GM12878 (cell line): ENCODE data around the gene RNF150. TPM values are rescaled to one million over a fixed set of nuclear protein-coding genes. Genes with fewer than 3 reads are reported as not detected.

Source experiments
- ATAC-seq: fragments of 200-7000 bp; cut with Tn5 transposase; 3 replicates; pipeline ENCODE4 v1.9.1; 2020; ENCODE audit warnings: mild to moderate bottlenecking, moderate library complexity
- BruUV-seq: library from RNA; stranded (reverse); fragments of 400-500 nt; replicated peaks from 2 replicates; lab custom pipeline; 2021; lab: Mats Ljungman, UMichigan
- CTCF ChIA-PET: fragments of 300-600 bp; sonication (Branson Sonifier 250); formaldehyde crosslinking; extraction: SDS; loops from one replicate; lab custom pipeline; 2021; ENCODE audit warnings: inconsistent platforms; lab: Yijun Ruan, JAX
- POLR2A ChIA-PET: fragments of 350-600 bp; formaldehyde crosslinking; extraction: SDS; loops from one replicate; lab custom pipeline; 2021; ENCODE audit warnings: inconsistent platforms; lab: Charles Lee
- RAD21 ChIA-PET: fragments of 300-600 bp; sonication (Branson Sonifier 250); formaldehyde crosslinking; loops from one replicate; lab custom pipeline; 2023; ENCODE audit warnings: antibody characterized with exemption; ENCODE audit not compliant: unreplicated experiment; lab: Charles Lee
- SMC1A ChIA-PET: fragments of 300-600 bp; sonication (Branson Sonifier 250); formaldehyde crosslinking; loops from one replicate; lab custom pipeline; 2023; ENCODE audit not compliant: unreplicated experiment, uncharacterized antibody; lab: Charles Lee
- DNase-seq: peaks from one replicate; pipeline ENCODE4 v3.0.0-alpha.2; 2011; ENCODE audit warnings: low read depth, low spot score
- FAIRE-seq: peaks from 3 replicates; lab custom pipeline; 2011; peaks lifted over from hg19 to GRCh38; lab: Jason Lieb, UNC
- H2AFZ ChIP-seq: 2 replicates; pipeline ENCODE4 v1.6.0; 2011; ENCODE audit warnings: low read depth, low read length, control low read depth; ENCODE audit not compliant: control insufficient read depth
- H3K27ac ChIP-seq: 2 replicates; pipeline ENCODE4 v1.5.1; 2011; ENCODE audit warnings: control low read depth; ENCODE audit not compliant: control insufficient read depth, insufficient read depth
- H3K27me3 ChIP-seq, 2 experiments: replicated peaks in 1 of 2; 2 replicates each; pipeline versions ENCODE4 v1.6.0 to v1.6.1; 2011; ENCODE audit warnings: low read length in 1 of 2; ENCODE audit not compliant: control insufficient read depth in 2 of 2, insufficient read depth in 2 of 2
- H3K36me3 ChIP-seq, 2 experiments: 2 replicates each; pipeline ENCODE4 v1.5.1; 2011; ENCODE audit warnings: low read length in 1 of 2; ENCODE audit not compliant: control insufficient read depth in 2 of 2, insufficient read depth in 2 of 2
- H3K4me1 ChIP-seq: 2 replicates; pipeline ENCODE4 v1.6.1; 2011; ENCODE audit warnings: mild to moderate bottlenecking, low read length, moderate library complexity, mixed read lengths; ENCODE audit not compliant: control insufficient read depth, insufficient read depth
- H3K4me2 ChIP-seq: 2 replicates; pipeline ENCODE4 v1.6.0; 2011; ENCODE audit warnings: control low read depth; ENCODE audit not compliant: control insufficient read depth, insufficient read depth
- H3K4me3 ChIP-seq: fragments of 200-600 bp; sonication (generic); 2 replicates; pipeline ENCODE4 v1.5.1; 2016
- H3K79me2 ChIP-seq: 2 replicates; pipeline ENCODE4 v1.6.0; 2011; ENCODE audit warnings: low read length; ENCODE audit not compliant: control insufficient read depth, insufficient read depth
- H3K9ac ChIP-seq: 2 replicates; pipeline ENCODE4 v1.8.0; 2011; ENCODE audit warnings: low read length, control low read depth, mixed read lengths; ENCODE audit not compliant: control insufficient read depth, insufficient read depth
- H3K9me3 ChIP-seq: replicated peaks from 3 replicates; pipeline ENCODE4 v1.5.1; 2011; ENCODE audit warnings: mild to moderate bottlenecking, low read length; ENCODE audit not compliant: control insufficient read depth, insufficient read depth
- H4K20me1 ChIP-seq: 2 replicates; pipeline ENCODE4 v1.6.0; 2011; ENCODE audit not compliant: control insufficient read depth, insufficient read depth
- ATF3 ChIP-seq: IDR thresholded peaks from 2 replicates; pipeline ENCODE4 v1.6.1; 2011; ENCODE audit warnings: low read depth, mild to moderate bottlenecking, low read length, moderate library complexity, borderline replicate concordance; ENCODE audit errors: extremely low read depth
- EED ChIP-seq: sonication (generic); IDR thresholded peaks from 2 replicates; pipeline ENCODE4 v1.6.1; 2016; ENCODE audit warnings: antibody characterized with exemption, low read depth
- GATAD2B ChIP-seq: fragments of 450-650 bp; conservative IDR thresholded peaks from 2 replicates; pipeline ENCODE4 v1.6.1; 2017; ENCODE audit warnings: low read depth, mild to moderate bottlenecking, moderate library complexity
- HDAC6 ChIP-seq: fragments of 200-600 bp; sonication (generic); IDR thresholded peaks from one replicate; pipeline ENCODE4 v1.8.0; 2017; ENCODE audit warnings: antibody characterized with exemption; ENCODE audit not compliant: unreplicated experiment
- IRF4 ChIP-seq: IDR thresholded peaks from 2 replicates; pipeline ENCODE4 v1.6.1; 2011; ENCODE audit warnings: low read depth, low read length
- MXI1 ChIP-seq: fragments of 150-350 bp; IDR thresholded peaks from 2 replicates; pipeline ENCODE4 v1.6.1; 2011; ENCODE audit warnings: low read depth, mild to moderate bottlenecking, inconsistent platforms, low read length, improper control_type of control experiment
- MYB ChIP-seq: fragments of 150-350 bp; IDR thresholded peaks from 2 replicates; pipeline ENCODE4 v1.6.1; 2014; ENCODE audit warnings: mild to moderate bottlenecking, low read depth, low read length, borderline replicate concordance
- POLR2AphosphoS5 ChIP-seq: IDR thresholded peaks from 2 replicates; pipeline ENCODE4 v1.6.1; 2011; ENCODE audit warnings: mild to moderate bottlenecking, low read length, inconsistent platforms
- RAD21 ChIP-seq: IDR thresholded peaks from 2 replicates; pipeline ENCODE4 v1.6.1; 2011; ENCODE audit warnings: mild to moderate bottlenecking, low read depth, low read length, moderate library complexity; ENCODE audit not compliant: insufficient read depth
- RB1 ChIP-seq: fragments of 450-650 bp; formaldehyde crosslinking; IDR thresholded peaks from 2 replicates; pipeline ENCODE4 v1.6.1; 2017; ENCODE audit warnings: mild to moderate bottlenecking, borderline replicate concordance
- SREBF2 ChIP-seq: IDR thresholded peaks from 2 replicates; pipeline ENCODE4 v1.6.1; 2012; ENCODE audit warnings: mild to moderate bottlenecking, low read length
- WRNIP1 ChIP-seq: IDR thresholded peaks from 2 replicates; pipeline ENCODE4 v1.6.1; 2011; ENCODE audit warnings: low read depth, low read length, improper control_type of control experiment, borderline replicate concordance
- WGBS: methylation state at CpG from one replicate; pipeline ENCODE4 v1.1.6; 2016; ENCODE audit warnings: low lambda C conversion rate; ENCODE audit not compliant: insufficient replicate concordance, insufficient coverage; ENCODE audit errors: missing lambda C conversion rate; 5-methylcytosine and 5-hydroxymethylcytosine counted together
- in situ Hi-C: fragments of 300-500 bp; cut with MboI; formaldehyde crosslinking; loops from 9 replicates; pipeline ENCODE4 v1.14.3; 2018; ENCODE audit warnings: mixed read lengths
- intact Hi-C: fragments of 100-400 bp; cut with micrococcal nuclease; formaldehyde crosslinking; loops from one replicate; pipeline ENCODE4 v1.14.2; 2022; ENCODE audit not compliant: unreplicated experiment
- polyA plus RNA-seq, 11 experiments: library from polyadenylated mRNA; depleted of rRNA in 4 of 11; unstranded in 6 of 11; stranded (reverse) in 5 of 11; fragments of >200 nt; fragmentation: Nextera tagmentation in 4 of 11; fragmentation: Illumina TruSeq in 1 of 11; extraction: Ambion mirVana in 4 of 11; extraction: Trizol in 1 of 11; gene quantifications; 1 replicate in 1 of 11; 2 replicates in 10 of 11; pipeline versions ENCODE4 v1.2.1 to v1.2.3, GENCODE V29; 2011 to 2016; ENCODE audit warnings: inconsistent platforms in 2 of 11, missing spikeins in 2 of 11, low read depth in 1 of 11
- total RNA-seq, 4 experiments: library from RNA; depleted of rRNA in 3 of 4; stranded (reverse); fragments of >200 nt in 3 of 4; fragmentation: Illumina TruSeq in 1 of 4; extraction: Trizol in 1 of 4; gene quantifications; 2 replicates each; pipeline versions ENCODE4 v1.2.1 to v1.2.3, GENCODE V29; 2013 to 2021
- TF ChIP-seq, protein P1 (sequence below): fragments of 450-650 bp; IDR thresholded peaks from 2 replicates; pipeline ENCODE4 v1.6.1; 2017; ENCODE audit warnings: mild to moderate bottlenecking, moderate library complexity

Gene RNF150
- total and polyA plus RNA-seq, 10 of the 15 experiments (the other 5 are each of a cell fraction or from before 2014, with no cell fraction given) = 0.01 to 2.3 (median 0.04) TPM; not detected in 6

GRCh38 chr4:141099326-141099725, 33.9 kb downstream of the RNF150 start:
- Histone ChIP-seq H3K9me3 (no peaks in the 10 kb centered on the region), H2AFZ (no peak overlapping the region), H3K27ac (no peak overlapping the region), H3K36me3 (no peaks in the 10 kb centered on the region), H3K27me3 (no peaks in the 10 kb centered on the region), H3K4me2 (no peak overlapping the region), H3K4me1 (no peaks in the 10 kb centered on the region), H3K9ac (no peak overlapping the region), H3K4me3 (no peak overlapping the region), H4K20me1 (no peaks in the 10 kb centered on the region), H3K79me2 (no peaks in the 10 kb centered on the region)
- in situ Hi-C loops (no loop called here), intact Hi-C loops (no loop called here)
- no TSS peak for BruUV-seq
- ATAC-seq (no peak), FAIRE-seq (no peak), DNase-seq (no peak)
- WGBS = 31% methylated on average over 1 of the region's 1 CpG
- ChIA-PET POLR2A (no interaction called here), CTCF (no interaction called here), RAD21 (no interaction called here), SMC1A (no interaction called here)
- TF ChIP-seq MXI1 (no peak), RAD21 (no peak), MYB (no peak), RB1 (no peak), GATAD2B (no peak), HDAC6 (no peak), IRF4 (no peak), POLR2AphosphoS5 (no peak), WRNIP1 (no peak), EED (no peak), SREBF2 (no peak), ATF3 (no peak)
- TF ChIP-seq, protein P1, sequence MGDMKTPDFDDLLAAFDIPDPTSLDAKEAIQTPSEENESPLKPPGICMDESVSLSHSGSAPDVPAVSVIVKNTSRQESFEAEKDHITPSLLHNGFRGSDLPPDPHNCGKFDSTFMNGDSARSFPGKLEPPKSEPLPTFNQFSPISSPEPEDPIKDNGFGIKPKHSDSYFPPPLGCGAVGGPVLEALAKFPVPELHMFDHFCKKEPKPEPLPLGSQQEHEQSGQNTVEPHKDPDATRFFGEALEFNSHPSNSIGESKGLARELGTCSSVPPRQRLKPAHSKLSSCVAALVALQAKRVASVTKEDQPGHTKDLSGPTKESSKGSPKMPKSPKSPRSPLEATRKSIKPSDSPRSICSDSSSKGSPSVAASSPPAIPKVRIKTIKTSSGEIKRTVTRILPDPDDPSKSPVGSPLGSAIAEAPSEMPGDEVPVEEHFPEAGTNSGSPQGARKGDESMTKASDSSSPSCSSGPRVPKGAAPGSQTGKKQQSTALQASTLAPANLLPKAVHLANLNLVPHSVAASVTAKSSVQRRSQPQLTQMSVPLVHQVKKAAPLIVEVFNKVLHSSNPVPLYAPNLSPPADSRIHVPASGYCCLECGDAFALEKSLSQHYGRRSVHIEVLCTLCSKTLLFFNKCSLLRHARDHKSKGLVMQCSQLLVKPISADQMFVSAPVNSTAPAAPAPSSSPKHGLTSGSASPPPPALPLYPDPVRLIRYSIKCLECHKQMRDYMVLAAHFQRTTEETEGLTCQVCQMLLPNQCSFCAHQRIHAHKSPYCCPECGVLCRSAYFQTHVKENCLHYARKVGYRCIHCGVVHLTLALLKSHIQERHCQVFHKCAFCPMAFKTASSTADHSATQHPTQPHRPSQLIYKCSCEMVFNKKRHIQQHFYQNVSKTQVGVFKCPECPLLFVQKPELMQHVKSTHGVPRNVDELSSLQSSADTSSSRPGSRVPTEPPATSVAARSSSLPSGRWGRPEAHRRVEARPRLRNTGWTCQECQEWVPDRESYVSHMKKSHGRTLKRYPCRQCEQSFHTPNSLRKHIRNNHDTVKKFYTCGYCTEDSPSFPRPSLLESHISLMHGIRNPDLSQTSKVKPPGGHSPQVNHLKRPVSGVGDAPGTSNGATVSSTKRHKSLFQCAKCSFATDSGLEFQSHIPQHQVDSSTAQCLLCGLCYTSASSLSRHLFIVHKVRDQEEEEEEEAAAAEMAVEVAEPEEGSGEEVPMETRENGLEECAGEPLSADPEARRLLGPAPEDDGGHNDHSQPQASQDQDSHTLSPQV = no peak
